Keratinocyte (primary cell): ENCODE measurements around the gene ZNF644. TPM values are rescaled to one million over a fixed set of nuclear protein-coding genes. Genes with fewer than 3 reads are reported as not detected.

ENCODE experiments used
- DNase-seq: peaks from one replicate; pipeline ENCODE4 v3.0.0-alpha.2; 2011; ENCODE audit warnings: low read depth, missing footprints, low spot score
- FAIRE-seq: peaks from 2 replicates; lab custom pipeline; 2011; peaks lifted over from hg19 to GRCh38; lab: Jason Lieb, UNC
- H2AFZ ChIP-seq: 2 replicates; pipeline ENCODE4 v1.6.0; 2012; ENCODE audit warnings: low read length, control low read depth, inconsistent platforms; ENCODE audit not compliant: control insufficient read depth
- H3K27ac ChIP-seq: 2 replicates; pipeline ENCODE4 v1.5.1; 2011; ENCODE audit warnings: low read length; ENCODE audit not compliant: control insufficient read depth, insufficient read depth
- H3K27me3 ChIP-seq: 3 replicates; pipeline ENCODE4 v1.6.0; 2011; ENCODE audit warnings: low read length; ENCODE audit not compliant: control insufficient read depth, insufficient read depth; ENCODE audit errors: extremely low read depth
- H3K36me3 ChIP-seq, 2 experiments: 2 replicates in 1 of 2; 3 replicates in 1 of 2; pipeline ENCODE4 v1.5.1; 2011; ENCODE audit warnings: low read length in 2 of 2, mild to moderate bottlenecking in 1 of 2; ENCODE audit not compliant: control insufficient read depth in 2 of 2, insufficient read depth in 2 of 2; ENCODE audit errors: extremely low read depth in 1 of 2
- H3K4me1 ChIP-seq: 3 replicates; pipeline ENCODE4 v1.5.1; 2011; ENCODE audit warnings: low read length; ENCODE audit not compliant: control insufficient read depth, insufficient read depth; ENCODE audit errors: extremely low read depth
- H3K4me2 ChIP-seq: 3 replicates; pipeline ENCODE4 v1.6.0; 2011; ENCODE audit warnings: low read depth, low read length; ENCODE audit not compliant: control insufficient read depth, insufficient read depth; ENCODE audit errors: extremely low read depth
- H3K4me3 ChIP-seq, 3 experiments: fragments of 200-600 bp in 1 of 3; sonication (generic) in 1 of 3; 2 replicates in 2 of 3; 3 replicates in 1 of 3; pipeline ENCODE4 v1.5.1; 2011 to 2016; ENCODE audit warnings: low read length in 3 of 3, mild to moderate bottlenecking in 3 of 3, control low read depth in 2 of 3, inconsistent platforms in 1 of 3, low read depth in 1 of 3, mixed read lengths in 1 of 3, mixed run types in 1 of 3, moderate library complexity in 1 of 3; ENCODE audit not compliant: control insufficient read depth in 2 of 3, insufficient read depth in 2 of 3; ENCODE audit errors: extremely low read depth in 1 of 3
- H3K79me2 ChIP-seq: 2 replicates; pipeline ENCODE4 v1.6.0; 2012; ENCODE audit warnings: low read length; ENCODE audit not compliant: control insufficient read depth, insufficient read depth
- H3K9ac ChIP-seq: 3 replicates; pipeline ENCODE4 v1.6.0; 2011; ENCODE audit warnings: low read length; ENCODE audit not compliant: control insufficient read depth, insufficient read depth; ENCODE audit errors: extremely low read depth
- H3K9me1 ChIP-seq: 3 replicates; pipeline ENCODE4 v1.6.0; 2011; ENCODE audit warnings: low read length; ENCODE audit not compliant: control insufficient read depth, insufficient read depth; ENCODE audit errors: extremely low read depth
- H3K9me3 ChIP-seq: 2 replicates; pipeline ENCODE4 v1.5.1; 2012; ENCODE audit warnings: low read depth, low read length; ENCODE audit not compliant: control insufficient read depth
- H4K20me1 ChIP-seq: 3 replicates; pipeline ENCODE4 v1.6.0; 2011; ENCODE audit warnings: low read length; ENCODE audit not compliant: control insufficient read depth, insufficient read depth; ENCODE audit errors: extremely low read depth
- CTCF ChIP-seq, 3 experiments: IDR thresholded peaks in 1 of 3; conservative IDR thresholded peaks in 1 of 3; optimal IDR thresholded peaks in 1 of 3; 2 replicates in 2 of 3; 3 replicates in 1 of 3; pipeline versions ENCODE3 to v1.5.1; 2011; ENCODE audit warnings: low read length in 3 of 3, mild to moderate bottlenecking in 3 of 3, moderate library complexity in 2 of 3, control low read depth in 1 of 3, inconsistent platforms in 1 of 3; ENCODE audit not compliant: insufficient read depth in 2 of 3; ENCODE audit errors: extremely low read depth in 1 of 3
- EZH2 ChIP-seq: IDR thresholded peaks from one replicate; pipeline ENCODE4 v1.6.1; 2012; ENCODE audit warnings: inconsistent platforms, mild to moderate bottlenecking, low read length, moderate library complexity
- dilution Hi-C: fragments of 300-500 bp; cut with MboI; formaldehyde crosslinking; loops from one replicate; pipeline ENCODE4 v1.7.0; 2020; ENCODE audit warnings: low sequenced_read_pairs; ENCODE audit not compliant: extremely low pct_ligation_motif_present
- polyA plus RNA-seq, 5 experiments: library from polyadenylated mRNA; depleted of rRNA in 3 of 5; stranded (reverse) in 3 of 5; stranded (forward) in 1 of 5; unstranded in 1 of 5; fragments of >200 nt; gene quantifications; 1 replicate in 1 of 5; 2 replicates in 3 of 5; 3 replicates in 1 of 5; pipeline versions ENCODE4 v1.2.1 to v1.2.3, GENCODE V29; 2011 to 2012; ENCODE audit warnings: missing spikeins in 2 of 5, low read depth in 1 of 5, low replicate concordance in 1 of 5

ZNF644 gene
- polyA plus RNA-seq, 1 donor (not counting 4 experiments of a cell fraction or from before 2014, with no cell fraction given): 19.1 TPM

- no peaks in the 10 kb centered on the region for H3K9me1 ChIP-seq
- H3K36me3 ChIP-seq: no peaks in the 10 kb centered on the region
- H4K20me1 ChIP-seq: no peaks in the 10 kb centered on the region
- no peaks in the 10 kb centered on the region for H3K79me2 ChIP-seq
- no peak overlapping the region for H2AFZ ChIP-seq
- H3K9me3 ChIP-seq: no peaks in the 10 kb centered on the region
- no peaks in the 10 kb centered on the region for H3K27me3 ChIP-seq
- TF ChIP-seq EZH2 (no peak), CTCF (optimal IDR thresholded peaks at IDR 0.05 in 1 of 3, IDR thresholded peaks at IDR 0.05 in 1 of 3, conservative IDR thresholded peaks at IDR 0.05 in 1 of 3; ENCODE audit: extremely low read depth in 1 of 3, insufficient read depth in 2 of 3, low read length in 3 of 3) (no peak)
- no peaks in the 10 kb centered on the region for H3K4me1 ChIP-seq
- DNase-seq (no peak), FAIRE-seq (no peak)
- H3K27ac ChIP-seq: no peak overlapping the region
- dilution Hi-C loops: no loop called here
- H3K4me2 ChIP-seq: no peak overlapping the region
- H3K4me3 ChIP-seq: no peak overlapping the region
- H3K9ac ChIP-seq: no peak overlapping the region
Measured at GRCh38 chr1:90879281-90879680, 142.6 kb downstream of the ZNF644 start.

GRCh38 chr1:90876101-90876500 lies 145.7 kb downstream of the ZNF644 start:
- FAIRE-seq: no peak

More at GRCh38 chr1:90876101-90876500, 145.7 kb downstream of the ZNF644 start:
- no peak overlapping the region for H3K9ac ChIP-seq
- H3K27me3 ChIP-seq: no peaks in the 10 kb centered on the region
- no peaks in the 10 kb centered on the region for H3K9me3 ChIP-seq
- no peaks in the 10 kb centered on the region for H3K4me1 ChIP-seq
- H3K36me3 ChIP-seq: no peaks in the 10 kb centered on the region
- H3K4me3 ChIP-seq: no peak overlapping the region
- H3K9me1 ChIP-seq: no peaks in the 10 kb centered on the region
- no peak for DNase-seq
- dilution Hi-C loops: no loop called here
- no peak overlapping the region for H3K27ac ChIP-seq
- no peaks in the 10 kb centered on the region for H4K20me1 ChIP-seq
- H3K4me2 ChIP-seq: no peak overlapping the region
- TF ChIP-seq EZH2 (no peak), CTCF (optimal IDR thresholded peaks at IDR 0.05 in 1 of 3, IDR thresholded peaks at IDR 0.05 in 1 of 3, conservative IDR thresholded peaks at IDR 0.05 in 1 of 3; ENCODE audit: extremely low read depth in 1 of 3, insufficient read depth in 2 of 3, low read length in 3 of 3) (no peak)
- no peaks in the 10 kb centered on the region for H3K79me2 ChIP-seq
- no peak overlapping the region for H2AFZ ChIP-seq
